ENCODE results near the gene NTM.

NTM gene

DNA sequence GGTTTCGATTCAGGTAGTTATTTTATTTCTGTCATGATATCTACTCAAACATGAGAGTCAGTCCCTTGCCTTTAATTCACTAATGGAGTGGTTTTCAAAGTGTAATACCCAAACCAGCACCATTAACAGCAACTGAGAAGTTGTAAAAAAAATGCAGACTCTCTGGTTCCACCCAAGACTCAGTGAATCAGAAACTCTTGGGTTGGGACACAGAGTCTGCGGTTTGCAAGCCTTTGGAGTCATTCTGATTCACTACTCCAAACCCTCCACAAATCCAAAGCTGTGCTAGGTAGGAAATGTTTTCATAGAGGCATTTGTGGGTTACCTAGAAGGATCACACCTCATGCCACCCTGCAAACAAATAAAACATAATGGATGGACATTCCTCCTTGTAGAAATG is 340.1 kb downstream of the NTM start:
- no peak overlapping the region for H3K4me3 ChIP-seq (ENCODE audit: low read length)
- H3K9ac ChIP-seq (ENCODE audit: low read length), result no peak overlapping the region
- no CpG with 5 or more reads among the region's 2 CpGs for WGBS (ENCODE audit: extremely low coverage, insufficient coverage, low lambda C conversion rate)
- H3K4me1 ChIP-seq (ENCODE audit: control insufficient read depth, low read depth, low read length), result no peaks in the 10 kb centered on the region
- no peak overlapping the region for H4K8ac ChIP-seq (ENCODE audit: low read depth, low read length)
- H3K18ac ChIP-seq (ENCODE audit: low read length), result no peak overlapping the region
- H2BK120ac ChIP-seq (ENCODE audit: low read depth, low read length), result no peak overlapping the region
- no peak overlapping the region for H3K56ac ChIP-seq (ENCODE audit: low read length)
- no peak overlapping the region for H3K23ac ChIP-seq (ENCODE audit: low read length)
- H2BK15ac ChIP-seq (replicated peaks; ENCODE audit: low read depth), result no peak overlapping the region
- H2AK5ac ChIP-seq (ENCODE audit: low read length), result no peak overlapping the region
- no peak overlapping the region for H3K4me2 ChIP-seq (ENCODE audit: low read length)
- no peaks in the 10 kb centered on the region for H3K79me2 ChIP-seq (ENCODE audit: control insufficient read depth, insufficient read depth, low read length)
- H3K27me3 ChIP-seq (ENCODE audit: insufficient read depth, low read length, poor library complexity), result no peaks in the 10 kb centered on the region
- no peak overlapping the region for H4K5ac ChIP-seq (ENCODE audit: low read length)
- no peaks in the 10 kb centered on the region for H3K36me3 ChIP-seq (ENCODE audit: control insufficient read depth, insufficient read depth, low read length)
- DNase-seq, result no peak
- H3K27ac ChIP-seq (ENCODE audit: low read depth, low read length), result no peak overlapping the region
- no peak overlapping the region for H3K4ac ChIP-seq (ENCODE audit: low read depth, low read length)
- H2BK5ac ChIP-seq (ENCODE audit: low read length), result no peak overlapping the region
- no peaks in the 10 kb centered on the region for H3K79me1 ChIP-seq (ENCODE audit: low read length)

DNA sequence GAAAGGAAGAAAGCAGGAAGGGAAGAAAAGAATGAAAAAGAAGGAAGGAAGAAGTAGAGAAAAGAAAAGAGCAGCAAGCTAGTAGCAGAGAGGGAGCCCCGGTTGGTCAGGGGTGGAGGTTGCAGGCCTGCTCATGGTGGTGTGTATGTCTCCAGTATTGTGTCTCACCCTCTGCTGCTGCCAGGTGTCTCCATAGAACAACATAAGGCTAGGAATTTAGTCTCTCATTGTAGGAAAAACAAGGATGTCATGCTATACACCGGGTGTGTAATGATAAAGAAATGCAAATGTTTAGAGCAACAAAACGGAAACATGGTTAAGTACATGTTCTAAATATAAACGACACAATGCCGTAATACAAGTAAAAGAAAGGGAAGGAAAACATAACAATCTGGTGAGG is 342.5 kb downstream of the NTM start:
- Histone ChIP-seq H3K4me2 (ENCODE audit: low read length) (no peak overlapping the region), H3K27me3 (ENCODE audit: insufficient read depth, low read length, poor library complexity) (no peaks in the 10 kb centered on the region), H3K18ac (ENCODE audit: low read length) (no peak overlapping the region), H3K23ac (ENCODE audit: low read length) (no peak overlapping the region), H2BK15ac (replicated peaks; ENCODE audit: low read depth) (no peak overlapping the region), H3K27ac (ENCODE audit: low read depth, low read length) (no peak overlapping the region), H2BK5ac (ENCODE audit: low read length) (no peak overlapping the region), H3K4ac (ENCODE audit: low read depth, low read length) (no peak overlapping the region), H3K79me2 (ENCODE audit: control insufficient read depth, insufficient read depth, low read length) (no peaks in the 10 kb centered on the region), H3K56ac (ENCODE audit: low read length) (no peak overlapping the region), H4K8ac (ENCODE audit: low read depth, low read length) (no peak overlapping the region), H4K5ac (ENCODE audit: low read length) (no peak overlapping the region), H3K9ac (ENCODE audit: low read length) (no peak overlapping the region), H3K4me3 (ENCODE audit: low read length) (no peak overlapping the region), H3K4me1 (ENCODE audit: control insufficient read depth, low read depth, low read length) (no peaks in the 10 kb centered on the region), H2AK5ac (ENCODE audit: low read length) (no peak overlapping the region), H2BK120ac (ENCODE audit: low read depth, low read length) (no peak overlapping the region), H3K79me1 (ENCODE audit: low read length) (no peaks in the 10 kb centered on the region), H3K36me3 (ENCODE audit: control insufficient read depth, insufficient read depth, low read length) (no peaks in the 10 kb centered on the region)
- no CpG with 5 or more reads among the region's 5 CpGs for WGBS (ENCODE audit: extremely low coverage, insufficient coverage, low lambda C conversion rate)
- no peak for DNase-seq

DNA sequence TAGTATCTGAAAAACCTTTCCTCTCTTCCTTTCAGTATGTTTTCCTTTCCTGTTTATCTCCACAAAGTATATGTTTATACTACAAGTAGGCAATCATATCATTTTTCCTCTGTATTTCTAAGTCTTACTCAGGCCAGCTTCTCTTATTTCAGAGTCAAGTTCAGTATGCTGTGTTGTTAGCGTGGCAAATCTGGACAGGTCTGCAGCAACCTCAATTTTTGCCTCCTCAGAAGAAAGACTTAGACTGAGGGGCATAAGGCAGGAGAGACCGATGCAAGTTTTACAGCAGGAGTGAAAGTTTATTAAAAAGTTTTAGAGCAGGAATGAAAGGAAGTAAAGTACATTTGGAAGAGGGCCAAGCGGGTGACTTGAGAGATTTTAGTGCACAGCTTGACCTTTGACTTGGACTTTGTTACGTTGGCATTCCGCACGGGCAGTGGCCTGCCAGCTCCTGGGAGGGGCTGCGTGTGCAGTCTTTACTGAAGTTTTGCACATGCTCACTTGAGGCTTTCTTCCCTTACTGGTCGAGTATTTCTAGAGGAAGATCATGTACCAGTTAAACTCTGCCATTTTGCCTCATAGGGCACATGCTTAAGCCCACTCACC is 343.2 kb downstream of the NTM start:
- no peak overlapping the region for H3K4ac ChIP-seq (ENCODE audit: low read depth, low read length)
- H2AK5ac ChIP-seq (ENCODE audit: low read length), result no peak overlapping the region
- no peak overlapping the region for H3K23ac ChIP-seq (ENCODE audit: low read length)
- no peak overlapping the region for H2BK15ac ChIP-seq (replicated peaks; ENCODE audit: low read depth)
- no peak overlapping the region for H3K4me2 ChIP-seq (ENCODE audit: low read length)
- no peak overlapping the region for H3K56ac ChIP-seq (ENCODE audit: low read length)
- H3K36me3 ChIP-seq (ENCODE audit: control insufficient read depth, insufficient read depth, low read length), result no peaks in the 10 kb centered on the region
- no peak overlapping the region for H2BK120ac ChIP-seq (ENCODE audit: low read depth, low read length)
- no peak overlapping the region for H3K27ac ChIP-seq (ENCODE audit: low read depth, low read length)
- no peak for DNase-seq
- H3K4me3 ChIP-seq (ENCODE audit: low read length), result no peak overlapping the region
- H2BK5ac ChIP-seq (ENCODE audit: low read length), result no peak overlapping the region
- no peaks in the 10 kb centered on the region for H3K79me1 ChIP-seq (ENCODE audit: low read length)
- no peak overlapping the region for H4K5ac ChIP-seq (ENCODE audit: low read length)
- no peaks in the 10 kb centered on the region for H3K27me3 ChIP-seq (ENCODE audit: insufficient read depth, low read length, poor library complexity)
- H4K8ac ChIP-seq (ENCODE audit: low read depth, low read length), result no peak overlapping the region
- H3K4me1 ChIP-seq (ENCODE audit: control insufficient read depth, low read depth, low read length), result no peaks in the 10 kb centered on the region
- H3K9ac ChIP-seq (ENCODE audit: low read length), result no peak overlapping the region
- WGBS (ENCODE audit: extremely low coverage, insufficient coverage, low lambda C conversion rate), result no CpG with 5 or more reads among the region's 8 CpGs
- no peaks in the 10 kb centered on the region for H3K79me2 ChIP-seq (ENCODE audit: control insufficient read depth, insufficient read depth, low read length)
- no peak overlapping the region for H3K18ac ChIP-seq (ENCODE audit: low read length)

DNA sequence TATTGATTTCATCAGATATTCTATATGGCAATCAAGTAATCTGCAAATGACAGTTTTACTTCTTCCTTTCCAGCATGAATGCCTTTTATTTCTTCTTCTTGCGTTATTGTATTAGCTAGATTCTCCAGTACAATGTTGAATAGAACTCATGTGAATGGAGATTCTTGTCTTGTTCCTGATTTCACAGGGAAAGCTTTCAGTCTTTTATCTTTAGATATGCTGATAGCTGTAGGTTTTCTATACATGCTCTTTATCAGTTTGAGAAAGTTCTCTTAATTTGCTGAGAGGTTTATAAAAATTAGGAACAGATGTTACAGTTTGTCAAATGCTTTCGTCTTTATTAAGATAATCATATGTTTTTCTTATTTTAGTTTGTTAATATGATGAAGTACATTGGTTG is 347.2 kb downstream of the NTM start:
- H3K4me2 ChIP-seq (ENCODE audit: low read length), result no peak overlapping the region
- H3K4me1 ChIP-seq (ENCODE audit: control insufficient read depth, low read depth, low read length), result no peaks in the 10 kb centered on the region
- no peaks in the 10 kb centered on the region for H3K79me2 ChIP-seq (ENCODE audit: control insufficient read depth, insufficient read depth, low read length)
- no peak overlapping the region for H2BK5ac ChIP-seq (ENCODE audit: low read length)
- H3K56ac ChIP-seq (ENCODE audit: low read length), result no peak overlapping the region
- H2AK5ac ChIP-seq (ENCODE audit: low read length), result no peak overlapping the region
- DNase-seq, result no peak
- H2BK120ac ChIP-seq (ENCODE audit: low read depth, low read length), result no peak overlapping the region
- H3K79me1 ChIP-seq (ENCODE audit: low read length), result no peaks in the 10 kb centered on the region
- H3K36me3 ChIP-seq (ENCODE audit: control insufficient read depth, insufficient read depth, low read length), result no peaks in the 10 kb centered on the region
- no peak overlapping the region for H3K4ac ChIP-seq (ENCODE audit: low read depth, low read length)
- H3K27ac ChIP-seq (ENCODE audit: low read depth, low read length), result no peak overlapping the region
- no peak overlapping the region for H3K23ac ChIP-seq (ENCODE audit: low read length)
- H3K9ac ChIP-seq (ENCODE audit: low read length), result no peak overlapping the region
- H4K8ac ChIP-seq (ENCODE audit: low read depth, low read length), result no peak overlapping the region
- H3K4me3 ChIP-seq (ENCODE audit: low read length), result no peak overlapping the region
- no peaks in the 10 kb centered on the region for H3K27me3 ChIP-seq (ENCODE audit: insufficient read depth, low read length, poor library complexity)
- no peak overlapping the region for H3K18ac ChIP-seq (ENCODE audit: low read length)
- H4K5ac ChIP-seq (ENCODE audit: low read length), result no peak overlapping the region
- WGBS (ENCODE audit: extremely low coverage, insufficient coverage, low lambda C conversion rate), result no CpG with 5 or more reads among the region's 2 CpGs
- no peak overlapping the region for H2BK15ac ChIP-seq (replicated peaks; ENCODE audit: low read depth)

DNA sequence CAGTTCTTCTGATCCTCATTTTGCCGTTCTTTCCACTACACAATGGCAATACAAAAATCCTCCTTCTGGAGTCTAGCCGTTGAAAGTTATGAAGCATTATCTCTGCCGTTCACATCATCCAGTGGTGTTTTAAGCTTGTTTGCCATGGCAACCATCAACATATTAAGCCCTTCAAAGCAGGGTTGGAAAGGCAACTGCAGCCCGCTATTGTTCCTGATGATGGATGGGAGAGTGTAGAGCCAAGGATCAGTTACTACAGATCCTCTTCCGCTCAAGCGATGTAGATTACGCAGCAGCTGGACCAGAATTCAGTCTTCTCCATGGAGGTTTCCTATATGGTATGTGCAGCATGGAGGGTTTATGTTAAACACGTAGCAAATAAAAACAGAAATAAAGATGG is 352.7 kb downstream of the NTM start:
- Histone ChIP-seq H2BK15ac (replicated peaks; ENCODE audit: low read depth) (no peak overlapping the region), H3K9ac (ENCODE audit: low read length) (no peak overlapping the region), H3K56ac (ENCODE audit: low read length) (no peak overlapping the region), H3K79me1 (ENCODE audit: low read length) (no peaks in the 10 kb centered on the region), H3K4ac (ENCODE audit: low read depth, low read length) (no peak overlapping the region), H4K5ac (ENCODE audit: low read length) (no peak overlapping the region), H3K27ac (ENCODE audit: low read depth, low read length) (no peak overlapping the region), H2BK5ac (ENCODE audit: low read length) (no peak overlapping the region), H3K23ac (ENCODE audit: low read length) (no peak overlapping the region), H3K27me3 (ENCODE audit: insufficient read depth, low read length, poor library complexity) (no peaks in the 10 kb centered on the region), H3K4me1 (ENCODE audit: control insufficient read depth, low read depth, low read length) (no peaks in the 10 kb centered on the region), H2BK120ac (ENCODE audit: low read depth, low read length) (no peak overlapping the region), H3K4me3 (ENCODE audit: low read length) (no peak overlapping the region), H3K79me2 (ENCODE audit: control insufficient read depth, insufficient read depth, low read length) (no peaks in the 10 kb centered on the region), H3K18ac (ENCODE audit: low read length) (no peak overlapping the region), H2AK5ac (ENCODE audit: low read length) (no peak overlapping the region), H4K8ac (ENCODE audit: low read depth, low read length) (no peak overlapping the region), H3K4me2 (ENCODE audit: low read length) (no peak overlapping the region), H3K36me3 (ENCODE audit: control insufficient read depth, insufficient read depth, low read length) (no peaks in the 10 kb centered on the region)
- DNase-seq, result no peak
- WGBS (ENCODE audit: extremely low coverage, insufficient coverage, low lambda C conversion rate), result no CpG with 5 or more reads among the region's 8 CpGs

DNA sequence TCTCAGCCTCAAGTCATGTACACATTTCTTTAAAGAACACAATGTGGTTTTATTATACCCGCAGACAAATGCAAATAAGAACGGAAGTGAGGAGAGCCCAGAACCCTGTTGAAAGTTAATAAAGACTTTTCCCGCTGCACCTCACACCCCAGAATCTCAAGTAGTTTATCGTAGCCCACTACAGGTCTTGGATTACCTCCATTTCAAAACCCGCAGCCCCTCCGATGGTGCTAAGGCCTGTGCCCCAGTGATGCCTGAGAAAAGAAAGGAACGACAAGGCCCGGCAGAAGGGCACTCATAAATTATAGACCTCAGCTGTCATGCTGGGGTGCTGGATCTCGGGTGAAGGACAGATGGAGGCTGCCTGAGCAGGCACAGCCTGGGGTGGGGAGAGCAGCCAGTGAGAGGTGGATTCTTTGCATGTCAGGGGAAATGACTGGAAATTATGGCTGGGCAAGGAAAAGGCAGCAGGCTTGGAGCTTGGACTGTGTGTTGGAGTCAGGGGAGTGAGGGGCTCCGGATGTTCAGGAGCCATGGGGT is 354.1 kb downstream of the NTM start:
- DNase-seq, result no peak
- Histone ChIP-seq H2BK5ac (ENCODE audit: low read length) (no peak overlapping the region), H4K5ac (ENCODE audit: low read length) (no peak overlapping the region), H3K4me3 (ENCODE audit: low read length) (no peak overlapping the region), H2AK5ac (ENCODE audit: low read length) (no peak overlapping the region), H3K9ac (ENCODE audit: low read length) (no peak overlapping the region), H3K79me2 (ENCODE audit: control insufficient read depth, insufficient read depth, low read length) (no peaks in the 10 kb centered on the region), H2BK15ac (replicated peaks; ENCODE audit: low read depth) (no peak overlapping the region), H3K79me1 (ENCODE audit: low read length) (no peaks in the 10 kb centered on the region), H3K23ac (ENCODE audit: low read length) (no peak overlapping the region), H3K18ac (ENCODE audit: low read length) (no peak overlapping the region), H3K4ac (ENCODE audit: low read depth, low read length) (no peak overlapping the region), H4K8ac (ENCODE audit: low read depth, low read length) (no peak overlapping the region), H3K4me1 (ENCODE audit: control insufficient read depth, low read depth, low read length) (no peaks in the 10 kb centered on the region), H3K36me3 (ENCODE audit: control insufficient read depth, insufficient read depth, low read length) (no peaks in the 10 kb centered on the region), H2BK120ac (ENCODE audit: low read depth, low read length) (no peak overlapping the region), H3K27ac (ENCODE audit: low read depth, low read length) (no peak overlapping the region), H3K56ac (ENCODE audit: low read length) (no peak overlapping the region), H3K4me2 (ENCODE audit: low read length) (no peak overlapping the region), H3K27me3 (ENCODE audit: insufficient read depth, low read length, poor library complexity) (no peaks in the 10 kb centered on the region)
- no CpG with 5 or more reads among the region's 10 CpGs for WGBS (ENCODE audit: extremely low coverage, insufficient coverage, low lambda C conversion rate)

Measured in mesendoderm (in vitro differentiated cells).